Measurements from ENCODE around the gene WDR19. TPM values are rescaled to one million over a fixed set of nuclear protein-coding genes. Genes with fewer than 3 reads are reported as not detected.

WDR19 gene
- polyA plus RNA-seq, 1 of the 3 experiments (the other 2 are of a cell fraction): 23.3 TPM

DNA sequence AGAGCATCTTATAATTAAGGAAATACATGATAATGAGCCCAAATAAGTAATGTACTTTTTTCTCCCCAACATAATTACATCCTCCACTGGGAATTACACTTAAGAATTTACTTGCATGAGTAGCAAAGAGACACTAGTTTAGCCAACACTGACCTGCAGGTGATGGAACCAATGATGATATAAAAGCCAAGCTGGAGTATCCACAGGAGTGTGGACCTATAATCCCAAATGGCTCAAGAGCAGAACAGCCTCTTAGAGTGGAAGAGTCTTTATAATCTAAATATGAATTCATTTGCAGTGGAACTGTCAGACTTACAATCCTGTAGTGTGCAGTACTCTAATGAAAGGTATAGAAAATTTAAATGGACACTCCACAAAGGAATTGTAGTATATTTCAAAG, 22.2 kb downstream of the WDR19 start:
- peaks cover 0 to 9% of the 10 kb centered on the region in 2 experiments; a peak in 2 of 4 replicates for H3K4me1 ChIP-seq (ENCODE audit: control insufficient read depth in 1 of 2, insufficient read depth in 2 of 2, low read depth in 1 of 2, low read length in 1 of 2)
- no peaks in the 10 kb centered on the region for H3K9me2 ChIP-seq
- H3F3A ChIP-seq (replicated peaks; ENCODE audit: insufficient read depth): no peaks in the 10 kb centered on the region
- POLR2A ChIA-PET: no interaction called here
- CTCF ChIA-PET: interaction anchor here (1.9 to 2.0 kb wide), 2 partner anchors 22 to 37 kb away, joined by 4 to 6 read pairs; partner anchors contain the start of gene WDR19
- no peak overlapping the region for H2AFZ ChIP-seq (ENCODE audit: low read depth)
- peak; percentile 2 for DNase-seq
- no peaks in the 10 kb centered on the region for H3K79me2 ChIP-seq (ENCODE audit: insufficient read depth)
- no peak overlapping the region for H3K9ac ChIP-seq
- H3K27ac ChIP-seq (ENCODE audit: low read depth in 2 of 2, low read length in 1 of 2): peak overlapping the region in 1 of 2 experiments; percentile 89; a peak in 2 of 4 replicates
- no peaks in the 10 kb centered on the region; the same call in 1 of the 2 replicates for H3K9me3 ChIP-seq
- no peaks in the 10 kb centered on the region for H3K27me3 ChIP-seq (ENCODE audit: insufficient read depth)
- no peak overlapping the region for H3K4me3 ChIP-seq (ENCODE audit: low read depth in 2 of 2, low read length in 1 of 2)
- TF ChIP-seq MEF2A (IDR thresholded peaks at IDR 0.05; ENCODE audit: borderline replicate concordance, low read depth): no peak
- TF ChIP-seq YY1 (IDR thresholded peaks at IDR 0.05; ENCODE audit: low read depth): no peak
- TF ChIP-seq RFX5 (IDR thresholded peaks at IDR 0.05; ENCODE audit: low read length): no peak
- no peak for TF ChIP-seq GATA2 (CRISPR knock-in tag; IDR thresholded peaks at IDR 0.05)
- TF ChIP-seq, protein P1, sequence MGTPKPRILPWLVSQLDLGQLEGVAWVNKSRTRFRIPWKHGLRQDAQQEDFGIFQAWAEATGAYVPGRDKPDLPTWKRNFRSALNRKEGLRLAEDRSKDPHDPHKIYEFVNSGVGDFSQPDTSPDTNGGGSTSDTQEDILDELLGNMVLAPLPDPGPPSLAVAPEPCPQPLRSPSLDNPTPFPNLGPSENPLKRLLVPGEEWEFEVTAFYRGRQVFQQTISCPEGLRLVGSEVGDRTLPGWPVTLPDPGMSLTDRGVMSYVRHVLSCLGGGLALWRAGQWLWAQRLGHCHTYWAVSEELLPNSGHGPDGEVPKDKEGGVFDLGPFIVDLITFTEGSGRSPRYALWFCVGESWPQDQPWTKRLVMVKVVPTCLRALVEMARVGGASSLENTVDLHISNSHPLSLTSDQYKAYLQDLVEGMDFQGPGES (IDR thresholded peaks at IDR 0.05; ENCODE audit: low read depth, low read length): no peak
- TF ChIP-seq, protein P2, sequence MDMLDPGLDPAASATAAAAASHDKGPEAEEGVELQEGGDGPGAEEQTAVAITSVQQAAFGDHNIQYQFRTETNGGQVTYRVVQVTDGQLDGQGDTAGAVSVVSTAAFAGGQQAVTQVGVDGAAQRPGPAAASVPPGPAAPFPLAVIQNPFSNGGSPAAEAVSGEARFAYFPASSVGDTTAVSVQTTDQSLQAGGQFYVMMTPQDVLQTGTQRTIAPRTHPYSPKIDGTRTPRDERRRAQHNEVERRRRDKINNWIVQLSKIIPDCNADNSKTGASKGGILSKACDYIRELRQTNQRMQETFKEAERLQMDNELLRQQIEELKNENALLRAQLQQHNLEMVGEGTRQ (IDR thresholded peaks at IDR 0.05; ENCODE audit: borderline replicate concordance, low read depth, low read length): no peak
- no peak for TF ChIP-seq TEAD4 (IDR thresholded peaks at IDR 0.05; ENCODE audit: borderline replicate concordance, insufficient read depth)
- TF ChIP-seq, protein P3, sequence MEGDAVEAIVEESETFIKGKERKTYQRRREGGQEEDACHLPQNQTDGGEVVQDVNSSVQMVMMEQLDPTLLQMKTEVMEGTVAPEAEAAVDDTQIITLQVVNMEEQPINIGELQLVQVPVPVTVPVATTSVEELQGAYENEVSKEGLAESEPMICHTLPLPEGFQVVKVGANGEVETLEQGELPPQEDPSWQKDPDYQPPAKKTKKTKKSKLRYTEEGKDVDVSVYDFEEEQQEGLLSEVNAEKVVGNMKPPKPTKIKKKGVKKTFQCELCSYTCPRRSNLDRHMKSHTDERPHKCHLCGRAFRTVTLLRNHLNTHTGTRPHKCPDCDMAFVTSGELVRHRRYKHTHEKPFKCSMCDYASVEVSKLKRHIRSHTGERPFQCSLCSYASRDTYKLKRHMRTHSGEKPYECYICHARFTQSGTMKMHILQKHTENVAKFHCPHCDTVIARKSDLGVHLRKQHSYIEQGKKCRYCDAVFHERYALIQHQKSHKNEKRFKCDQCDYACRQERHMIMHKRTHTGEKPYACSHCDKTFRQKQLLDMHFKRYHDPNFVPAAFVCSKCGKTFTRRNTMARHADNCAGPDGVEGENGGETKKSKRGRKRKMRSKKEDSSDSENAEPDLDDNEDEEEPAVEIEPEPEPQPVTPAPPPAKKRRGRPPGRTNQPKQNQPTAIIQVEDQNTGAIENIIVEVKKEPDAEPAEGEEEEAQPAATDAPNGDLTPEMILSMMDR (IDR thresholded peaks at IDR 0.05): no peak
- TF ChIP-seq, protein P4, sequence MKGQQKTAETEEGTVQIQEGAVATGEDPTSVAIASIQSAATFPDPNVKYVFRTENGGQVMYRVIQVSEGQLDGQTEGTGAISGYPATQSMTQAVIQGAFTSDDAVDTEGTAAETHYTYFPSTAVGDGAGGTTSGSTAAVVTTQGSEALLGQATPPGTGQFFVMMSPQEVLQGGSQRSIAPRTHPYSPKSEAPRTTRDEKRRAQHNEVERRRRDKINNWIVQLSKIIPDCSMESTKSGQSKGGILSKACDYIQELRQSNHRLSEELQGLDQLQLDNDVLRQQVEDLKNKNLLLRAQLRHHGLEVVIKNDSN (IDR thresholded peaks at IDR 0.05; ENCODE audit: borderline replicate concordance, low read depth): no peak
- no peak for TF ChIP-seq RXRA (IDR thresholded peaks at IDR 0.05; ENCODE audit: borderline replicate concordance, low read depth)
- TF ChIP-seq, protein P5, sequence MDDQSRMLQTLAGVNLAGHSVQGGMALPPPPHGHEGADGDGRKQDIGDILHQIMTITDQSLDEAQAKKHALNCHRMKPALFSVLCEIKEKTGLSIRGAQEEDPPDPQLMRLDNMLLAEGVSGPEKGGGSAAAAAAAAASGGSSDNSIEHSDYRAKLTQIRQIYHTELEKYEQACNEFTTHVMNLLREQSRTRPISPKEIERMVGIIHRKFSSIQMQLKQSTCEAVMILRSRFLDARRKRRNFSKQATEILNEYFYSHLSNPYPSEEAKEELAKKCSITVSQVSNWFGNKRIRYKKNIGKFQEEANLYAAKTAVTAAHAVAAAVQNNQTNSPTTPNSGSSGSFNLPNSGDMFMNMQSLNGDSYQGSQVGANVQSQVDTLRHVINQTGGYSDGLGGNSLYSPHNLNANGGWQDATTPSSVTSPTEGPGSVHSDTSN (IDR thresholded peaks at IDR 0.05): no peak
- TF ChIP-seq EZH2phosphoT487 (IDR thresholded peaks at IDR 0.05; ENCODE audit: borderline replicate concordance, low read depth): no peak
- TF ChIP-seq FOSL2 (IDR thresholded peaks at IDR 0.05; ENCODE audit: borderline replicate concordance, low read depth): no peak
- TF ChIP-seq, protein P6, sequence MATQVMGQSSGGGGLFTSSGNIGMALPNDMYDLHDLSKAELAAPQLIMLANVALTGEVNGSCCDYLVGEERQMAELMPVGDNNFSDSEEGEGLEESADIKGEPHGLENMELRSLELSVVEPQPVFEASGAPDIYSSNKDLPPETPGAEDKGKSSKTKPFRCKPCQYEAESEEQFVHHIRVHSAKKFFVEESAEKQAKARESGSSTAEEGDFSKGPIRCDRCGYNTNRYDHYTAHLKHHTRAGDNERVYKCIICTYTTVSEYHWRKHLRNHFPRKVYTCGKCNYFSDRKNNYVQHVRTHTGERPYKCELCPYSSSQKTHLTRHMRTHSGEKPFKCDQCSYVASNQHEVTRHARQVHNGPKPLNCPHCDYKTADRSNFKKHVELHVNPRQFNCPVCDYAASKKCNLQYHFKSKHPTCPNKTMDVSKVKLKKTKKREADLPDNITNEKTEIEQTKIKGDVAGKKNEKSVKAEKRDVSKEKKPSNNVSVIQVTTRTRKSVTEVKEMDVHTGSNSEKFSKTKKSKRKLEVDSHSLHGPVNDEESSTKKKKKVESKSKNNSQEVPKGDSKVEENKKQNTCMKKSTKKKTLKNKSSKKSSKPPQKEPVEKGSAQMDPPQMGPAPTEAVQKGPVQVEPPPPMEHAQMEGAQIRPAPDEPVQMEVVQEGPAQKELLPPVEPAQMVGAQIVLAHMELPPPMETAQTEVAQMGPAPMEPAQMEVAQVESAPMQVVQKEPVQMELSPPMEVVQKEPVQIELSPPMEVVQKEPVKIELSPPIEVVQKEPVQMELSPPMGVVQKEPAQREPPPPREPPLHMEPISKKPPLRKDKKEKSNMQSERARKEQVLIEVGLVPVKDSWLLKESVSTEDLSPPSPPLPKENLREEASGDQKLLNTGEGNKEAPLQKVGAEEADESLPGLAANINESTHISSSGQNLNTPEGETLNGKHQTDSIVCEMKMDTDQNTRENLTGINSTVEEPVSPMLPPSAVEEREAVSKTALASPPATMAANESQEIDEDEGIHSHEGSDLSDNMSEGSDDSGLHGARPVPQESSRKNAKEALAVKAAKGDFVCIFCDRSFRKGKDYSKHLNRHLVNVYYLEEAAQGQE (IDR thresholded peaks at IDR 0.05; ENCODE audit: low read depth, low read length): no peak
- no peak overlapping the region for H3K4me2 ChIP-seq
- peaks cover 52 to 67% of the 10 kb centered on the region in 2 experiments for H3K36me3 ChIP-seq (replicated peaks in 1 of 2; ENCODE audit: control insufficient read depth in 1 of 2, insufficient read depth in 2 of 2, low read length in 1 of 2)
- H4K20me1 ChIP-seq (ENCODE audit: insufficient read depth): no peaks in the 10 kb centered on the region
